ENCODE results near the gene INTS3. TPM values are rescaled to one million over a fixed set of nuclear protein-coding genes. Genes with fewer than 3 reads are reported as not detected.
A peak's percentile ranks its signal among the peaks of the same experiment; 100 is the strongest.

The INTS3 gene
- total and polyA plus RNA-seq, 8 donors = 50.5 to 131 (median 111) TPM

- DNase-seq (peak; percentile 46 to 92 (median 84)), ATAC-seq (peak; percentile 97)
- H3K27ac ChIP-seq = peak overlapping the region; percentile 65 to 71
- no peaks in the 10 kb centered on the region for H3K27me3 ChIP-seq
- peaks cover 28 to 45% of the 10 kb centered on the region in 2 donors for H3K4me1 ChIP-seq
- H3K9me3 ChIP-seq = no peaks in the 10 kb centered on the region
- intact Hi-C loops (cut with DNase I) = loop anchor here in 1 of 2 donors (10.0 kb wide), 1 partner anchor 75 kb away; the partner anchor contains the start of genes ILF2 and NPR1
- H3K36me3 ChIP-seq = peaks cover 0 to 81% of the 10 kb centered on the region in 2 donors
- no peak overlapping the region for H3K4me3 ChIP-seq
- peak; percentile 96 to 97 for TF ChIP-seq CTCF (IDR thresholded peaks at IDR 0.05)
Observed at GRCh38 chr1:153749408-153750005, 21.7 kb downstream of the INTS3 start.

GRCh38 chr1:153750026-153750995, 22.5 kb downstream of the INTS3 start:
- no peak overlapping the region for H3K4me3 ChIP-seq
- DNase-seq (no peak), ATAC-seq (peak; percentile 79)
- intact Hi-C loops (cut with DNase I) = no loop called here
- H3K27ac ChIP-seq = peak overlapping the region; percentile 71 to 74
- H3K4me1 ChIP-seq = peaks cover 28 to 45% of the 10 kb centered on the region in 2 donors
- no peaks in the 10 kb centered on the region for H3K27me3 ChIP-seq
- peaks cover 0 to 81% of the 10 kb centered on the region in 2 donors for H3K36me3 ChIP-seq
- H3K9me3 ChIP-seq = no peaks in the 10 kb centered on the region
- TF ChIP-seq CTCF (IDR thresholded peaks at IDR 0.05) = no peak

- intact Hi-C loops (cut with DNase I) = no loop called here
Observed at GRCh38 chr1:153752072-153752471, 24.2 kb downstream of the INTS3 start.

GRCh38 chr1:153752571-153753195, 24.8 kb downstream of the INTS3 start:
- DNase-seq (no peak), ATAC-seq (no peak)
- peak overlapping the region; percentile 54 to 71 for H3K27ac ChIP-seq
- peaks cover 0 to 81% of the 10 kb centered on the region in 2 donors for H3K36me3 ChIP-seq
- peaks cover 28 to 45% of the 10 kb centered on the region in 2 donors for H3K4me1 ChIP-seq
- no peak overlapping the region for H3K4me3 ChIP-seq
- no peaks in the 10 kb centered on the region for H3K27me3 ChIP-seq
- intact Hi-C loops (cut with DNase I) = no loop called here
- no peak for TF ChIP-seq CTCF (IDR thresholded peaks at IDR 0.05)
- no peaks in the 10 kb centered on the region for H3K9me3 ChIP-seq

More at GRCh38 chr1:153752072-153752471, 24.2 kb downstream of the INTS3 start:
- Histone ChIP-seq H3K36me3 (peaks cover 0 to 81% of the 10 kb centered on the region in 2 donors), H3K4me1 (peaks cover 28 to 45% of the 10 kb centered on the region in 2 donors), H3K27ac (peak overlapping the region; percentile 54 to 71), H3K4me3 (no peak overlapping the region), H3K27me3 (no peaks in the 10 kb centered on the region), H3K9me3 (no peaks in the 10 kb centered on the region)
- DNase-seq (no peak), ATAC-seq (no peak)
- TF ChIP-seq CTCF (IDR thresholded peaks at IDR 0.05) = no peak

Data from left lung (tissue), 10 donors.